ENCODE data around the gene TMEM170A.

DNA sequence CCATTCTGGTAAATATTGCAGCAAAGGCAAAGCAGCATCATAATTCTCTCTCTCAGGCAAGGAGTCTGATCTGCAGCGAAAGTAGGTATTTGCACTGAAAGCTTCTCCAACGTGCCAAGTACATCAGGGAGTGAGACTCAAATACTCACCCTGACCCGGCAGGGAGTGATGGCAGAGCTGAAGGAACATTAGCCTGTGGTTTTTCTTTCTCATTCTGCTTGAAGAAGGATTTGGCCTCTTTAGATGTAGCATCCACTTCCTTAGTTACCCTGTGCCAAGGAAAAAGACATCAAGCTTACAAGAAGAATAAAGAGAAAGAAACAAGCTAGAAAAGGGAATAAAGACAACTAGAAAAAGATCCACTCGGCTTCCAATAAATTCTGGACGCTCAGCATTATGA is 69.5 kb downstream of the TMEM170A start:
- TF ChIP-seq EZH2 (IDR thresholded peaks at IDR 0.05; ENCODE audit: insufficient read depth, poor library complexity, severe bottlenecking): no peak
- TF ChIP-seq EZH2phosphoT487 (IDR thresholded peaks at IDR 0.05; ENCODE audit: insufficient read depth, low read depth): no peak

All from GM23248 (cell line).